H9 (cell line): Measurements from ENCODE around the gene KIAA1586. TPM values are rescaled to one million over a fixed set of nuclear protein-coding genes. Genes with fewer than 3 reads are reported as not detected.
A peak's percentile ranks its signal among the peaks of the same experiment; 100 is the strongest.

Experiments used
- DNase-seq: peaks from one replicate; pipeline ENCODE4 v3.0.0-alpha.2; 2017
- H2AFZ ChIP-seq: one replicate; pipeline ENCODE4 v1.6.1; 2013; ENCODE audit warnings: mild to moderate bottlenecking, low read length, control low read depth, moderate library complexity
- H2AK5ac ChIP-seq: 2 replicates; pipeline ENCODE4 v1.6.1; 2013; ENCODE audit warnings: low read length, control low read depth, mixed read lengths; ENCODE audit not compliant: insufficient read length
- H2BK120ac ChIP-seq: one replicate; pipeline ENCODE4 v1.6.1; 2013; ENCODE audit warnings: low read depth, mild to moderate bottlenecking, low read length, control low read depth, inconsistent platforms; ENCODE audit not compliant: poor library complexity, severe bottlenecking
- H2BK12ac ChIP-seq: 2 replicates; pipeline ENCODE4 v1.6.1; 2013; ENCODE audit warnings: low read length, control low read depth, mixed read lengths, low read depth; ENCODE audit not compliant: insufficient read length
- H2BK15ac ChIP-seq: 2 replicates; pipeline ENCODE4 v1.6.1; 2013; ENCODE audit warnings: low read depth, low read length, control low read depth
- H2BK20ac ChIP-seq: one replicate; pipeline ENCODE4 v1.6.1; 2013; ENCODE audit warnings: low read depth, mild to moderate bottlenecking, low read length, control low read depth, inconsistent platforms; ENCODE audit not compliant: poor library complexity, severe bottlenecking
- H2BK5ac ChIP-seq: 2 replicates; pipeline ENCODE4 v1.6.1; 2013; ENCODE audit warnings: low read length, control low read depth, mixed read lengths; ENCODE audit not compliant: insufficient read length
- H3K14ac ChIP-seq: 2 replicates; pipeline ENCODE4 v1.6.1; 2013; ENCODE audit warnings: low read length, control low read depth; ENCODE audit not compliant: insufficient read depth
- H3K18ac ChIP-seq: 2 replicates; pipeline ENCODE4 v1.6.1; 2013; ENCODE audit warnings: low read depth, mild to moderate bottlenecking, mixed read lengths, low read length, control low read depth; ENCODE audit not compliant: insufficient read length
- H3K23ac ChIP-seq: 2 replicates; pipeline ENCODE4 v1.6.1; 2013; ENCODE audit warnings: low read length, control low read depth, mixed read lengths, low read depth; ENCODE audit not compliant: insufficient read length
- H3K23me2 ChIP-seq: 2 replicates; pipeline ENCODE4 v1.6.1; 2013; ENCODE audit warnings: low read depth, mild to moderate bottlenecking, mixed read lengths, low read length, control low read depth; ENCODE audit not compliant: insufficient read length, poor library complexity, severe bottlenecking
- H3K27ac ChIP-seq: 2 replicates; pipeline ENCODE4 v1.5.1; 2013; ENCODE audit warnings: low read length, control low read depth, mixed read lengths, low read depth; ENCODE audit not compliant: insufficient read length
- H3K27me3 ChIP-seq: 2 replicates; pipeline ENCODE4 v1.6.1; 2013; ENCODE audit warnings: low read length, control low read depth, inconsistent platforms; ENCODE audit not compliant: insufficient read depth
- H3K4ac ChIP-seq: 2 replicates; pipeline ENCODE4 v1.6.1; 2013; ENCODE audit warnings: low read depth, mild to moderate bottlenecking, control low read depth, inconsistent platforms, low read length, moderate library complexity
- H3K4me1 ChIP-seq: 2 replicates; pipeline ENCODE4 v1.6.1; 2013; ENCODE audit warnings: low read length, control low read depth, inconsistent platforms; ENCODE audit not compliant: insufficient read depth
- H3K4me2 ChIP-seq: 2 replicates; pipeline ENCODE4 v1.6.1; 2013; ENCODE audit warnings: low read length, control low read depth, mixed read lengths; ENCODE audit not compliant: insufficient read length, insufficient read depth
- H3K56ac ChIP-seq: 2 replicates; pipeline ENCODE4 v1.6.1; 2013; ENCODE audit warnings: low read depth, mild to moderate bottlenecking, mixed read lengths, low read length, control low read depth; ENCODE audit not compliant: insufficient read length
- H3K79me1 ChIP-seq: 2 replicates; pipeline ENCODE4 v1.6.1; 2013; ENCODE audit warnings: low read depth, mild to moderate bottlenecking, moderate library complexity, low read length, control low read depth, inconsistent platforms; ENCODE audit not compliant: insufficient read depth, poor library complexity, severe bottlenecking
- H3K79me2 ChIP-seq: 2 replicates; pipeline ENCODE4 v1.6.1; 2013; ENCODE audit warnings: low read length, control low read depth, inconsistent platforms; ENCODE audit not compliant: insufficient read depth
- H3K9ac ChIP-seq: 2 replicates; pipeline ENCODE4 v1.6.1; 2013; ENCODE audit warnings: low read length, control low read depth, mixed read lengths; ENCODE audit not compliant: insufficient read length; ENCODE audit errors: extremely low read depth
- H3K9me3 ChIP-seq: one replicate; pipeline ENCODE4 v1.6.1; 2013; ENCODE audit warnings: low read depth, low read length, inconsistent platforms; ENCODE audit not compliant: control insufficient read depth
- H3T11ph ChIP-seq: one replicate; pipeline ENCODE4 v1.6.1; 2013; ENCODE audit warnings: mild to moderate bottlenecking, low read length, control low read depth, inconsistent platforms
- H4K20me1 ChIP-seq: one replicate; pipeline ENCODE4 v1.6.1; 2013; ENCODE audit not compliant: control insufficient read depth, insufficient read length, insufficient read depth
- H4K5ac ChIP-seq: 2 replicates; pipeline ENCODE4 v1.6.1; 2013; ENCODE audit warnings: low read depth, mild to moderate bottlenecking, mixed read lengths, low read length, control low read depth; ENCODE audit not compliant: insufficient read length
- H4K8ac ChIP-seq: replicated peaks from 2 replicates; pipeline ENCODE4 v1.6.1; 2013; ENCODE audit warnings: low read length, control low read depth, mixed read lengths, low read depth; ENCODE audit not compliant: insufficient read length
- H4K91ac ChIP-seq: 2 replicates; pipeline ENCODE4 v1.6.1; 2013; ENCODE audit warnings: low read depth, mild to moderate bottlenecking, moderate library complexity, mixed read lengths, low read length, control low read depth; ENCODE audit not compliant: insufficient read length
- H3K27ac Mint-ChIP-seq, 3 experiments: 2 replicates in 2 of 3; 3 replicates in 1 of 3; pipeline ENCODE4 v1.8.0; 2020 to 2021; ENCODE audit warnings: mixed read lengths in 3 of 3, mild to moderate bottlenecking in 1 of 3, moderate library complexity in 1 of 3
- H3K27me3 Mint-ChIP-seq: 2 replicates; pipeline ENCODE4 v1.8.0; 2021; ENCODE audit warnings: low read depth, mild to moderate bottlenecking, moderate library complexity, mixed read lengths
- H3K36me3 Mint-ChIP-seq, 3 experiments: 2 replicates in 2 of 3; 3 replicates in 1 of 3; pipeline ENCODE4 v1.8.0; 2020 to 2021; ENCODE audit warnings: low read depth in 3 of 3, mixed read lengths in 3 of 3; ENCODE audit not compliant: insufficient read depth in 1 of 3
- H3K4me1 Mint-ChIP-seq, 2 experiments: 2 replicates each; pipeline ENCODE4 v1.8.0; 2020; ENCODE audit warnings: mixed read lengths in 2 of 2
- H3K4me3 Mint-ChIP-seq, 2 experiments: 2 replicates in 1 of 2; 3 replicates in 1 of 2; pipeline ENCODE4 v1.8.0; 2020 to 2021; ENCODE audit warnings: mild to moderate bottlenecking in 2 of 2, mixed read lengths in 2 of 2, moderate library complexity in 1 of 2
- H3K9me3 Mint-ChIP-seq, 2 experiments: 2 replicates in 1 of 2; 3 replicates in 1 of 2; pipeline ENCODE4 v1.8.0; 2020; ENCODE audit warnings: mild to moderate bottlenecking in 2 of 2, mixed read lengths in 2 of 2, moderate library complexity in 1 of 2
- WGBS: extraction: QIAGEN DNeasy Blood & Tissue Kit; methylation state at CpG from one replicate; pipeline ENCODE4 v1.1.7; 2013; ENCODE audit warnings: missing lambda C conversion rate, low lambda C conversion rate, mixed read lengths; ENCODE audit not compliant: insufficient read length; ENCODE audit errors: extremely low coverage; 5-methylcytosine and 5-hydroxymethylcytosine counted together
- total RNA-seq: library from RNA; stranded (reverse); gene quantifications from 2 replicates; pipeline ENCODE4 v1.2.1, GENCODE V29; 2021
- TF ChIP-seq, protein P1 (sequence below): fragments of 200-600 bp; sonication (generic); conservative IDR thresholded peaks from 3 replicates; pipeline ENCODE4 v1.8.0; 2021; ENCODE audit warnings: antibody characterized with exemption, mild to moderate bottlenecking

The KIAA1586 gene
- total RNA-seq, 1 experiment from 2014 or later = 33.3 TPM

DNA sequence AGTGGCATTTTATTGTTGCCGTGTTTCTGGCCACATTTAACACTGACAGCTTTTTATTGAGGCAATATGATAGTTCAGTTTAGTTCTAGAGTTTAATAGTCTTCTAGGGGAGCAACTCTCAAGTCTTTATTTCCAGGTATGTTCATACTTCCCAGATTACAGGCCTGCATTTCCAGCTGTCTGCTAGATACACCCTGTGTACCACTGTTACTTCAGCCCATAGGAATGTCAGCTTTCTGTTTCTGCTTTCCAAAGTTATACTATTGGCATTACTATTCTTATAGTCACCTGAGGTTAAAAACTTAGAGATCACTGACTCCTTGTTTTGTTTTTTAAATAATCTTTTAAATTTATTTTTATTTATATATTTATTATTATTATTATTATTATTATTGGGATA is 51.1 kb downstream of the KIAA1586 start:
- TF ChIP-seq, protein P1, sequence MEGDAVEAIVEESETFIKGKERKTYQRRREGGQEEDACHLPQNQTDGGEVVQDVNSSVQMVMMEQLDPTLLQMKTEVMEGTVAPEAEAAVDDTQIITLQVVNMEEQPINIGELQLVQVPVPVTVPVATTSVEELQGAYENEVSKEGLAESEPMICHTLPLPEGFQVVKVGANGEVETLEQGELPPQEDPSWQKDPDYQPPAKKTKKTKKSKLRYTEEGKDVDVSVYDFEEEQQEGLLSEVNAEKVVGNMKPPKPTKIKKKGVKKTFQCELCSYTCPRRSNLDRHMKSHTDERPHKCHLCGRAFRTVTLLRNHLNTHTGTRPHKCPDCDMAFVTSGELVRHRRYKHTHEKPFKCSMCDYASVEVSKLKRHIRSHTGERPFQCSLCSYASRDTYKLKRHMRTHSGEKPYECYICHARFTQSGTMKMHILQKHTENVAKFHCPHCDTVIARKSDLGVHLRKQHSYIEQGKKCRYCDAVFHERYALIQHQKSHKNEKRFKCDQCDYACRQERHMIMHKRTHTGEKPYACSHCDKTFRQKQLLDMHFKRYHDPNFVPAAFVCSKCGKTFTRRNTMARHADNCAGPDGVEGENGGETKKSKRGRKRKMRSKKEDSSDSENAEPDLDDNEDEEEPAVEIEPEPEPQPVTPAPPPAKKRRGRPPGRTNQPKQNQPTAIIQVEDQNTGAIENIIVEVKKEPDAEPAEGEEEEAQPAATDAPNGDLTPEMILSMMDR = no peak
- no peaks in the 10 kb centered on the region for H3K9me3 ChIP-seq
- H2BK5ac ChIP-seq = no peak overlapping the region
- H3K14ac ChIP-seq = no peak overlapping the region
- H4K8ac ChIP-seq = no peak overlapping the region
- no peak overlapping the region for H4K5ac ChIP-seq
- no peak overlapping the region for H3K18ac ChIP-seq
- H3K36me3 Mint-ChIP-seq = peaks cover 32 to 64% (median 59%) of the 10 kb centered on the region in 3 experiments; a peak in 6 of 7 replicates
- H2AFZ ChIP-seq = no peak overlapping the region
- H3K79me1 ChIP-seq = no peaks in the 10 kb centered on the region
- no peaks in the 10 kb centered on the region for H3K23me2 ChIP-seq
- no peak for DNase-seq
- H4K20me1 ChIP-seq = no peaks in the 10 kb centered on the region
- peaks cover 6 to 9% of the 10 kb centered on the region in 2 experiments for H3K4me1 Mint-ChIP-seq
- peak overlapping the region in 1 of 3 experiments; percentile 57; a peak in 3 of 7 replicates for H3K27ac Mint-ChIP-seq
- H3K56ac ChIP-seq = no peak overlapping the region
- peaks cover 3% of the 10 kb centered on the region; the same call in 1 of the 2 replicates for H3K79me2 ChIP-seq
- no peak overlapping the region for H3K23ac ChIP-seq
- H2BK15ac ChIP-seq = no peak overlapping the region
- no peaks in the 10 kb centered on the region for H3K27me3 ChIP-seq
- no peak overlapping the region for H3K4ac ChIP-seq
- no peak overlapping the region for H2BK12ac ChIP-seq
- H3K4me3 Mint-ChIP-seq = no peak overlapping the region
- no peak overlapping the region for H3K27ac ChIP-seq
- H3K4me2 ChIP-seq = no peak overlapping the region
- no peaks in the 10 kb centered on the region for H3K9me3 Mint-ChIP-seq
- no peaks in the 10 kb centered on the region for H3K27me3 Mint-ChIP-seq
- no peak overlapping the region for H4K91ac ChIP-seq
- no CpG with 5 or more reads among the region's 1 CpG for WGBS
- H3K9ac ChIP-seq = no peak overlapping the region
- H2BK20ac ChIP-seq = no peak overlapping the region
- H2BK120ac ChIP-seq = no peak overlapping the region
- no peak overlapping the region for H3T11ph ChIP-seq
- no peaks in the 10 kb centered on the region for H3K4me1 ChIP-seq
- no peak overlapping the region for H2AK5ac ChIP-seq
